GM23338 (cell line): ENCODE measurements around the gene PTGDR2. TPM values are rescaled to one million over a fixed set of nuclear protein-coding genes. Genes with fewer than 3 reads are reported as not detected.

Experiments used
- CTCF ChIP-seq, 2 experiments: fragments of 200-600 bp in 1 of 2; sonication (generic) in 1 of 2; conservative IDR thresholded peaks; 2 replicates each; pipeline versions ENCODE4 v1.5.1 to v1.6.1; 2016 to 2017; ENCODE audit warnings: antibody characterized with exemption in 2 of 2, low read depth in 2 of 2, mild to moderate bottlenecking in 2 of 2, moderate library complexity in 1 of 2
- REST ChIP-seq: IDR thresholded peaks from one replicate; pipeline ENCODE4 v1.6.1; 2018; ENCODE audit warnings: antibody characterized with exemption; ENCODE audit not compliant: unreplicated experiment
- STAT1 ChIP-seq: IDR thresholded peaks from one replicate; pipeline ENCODE4 v1.6.1; 2016; ENCODE audit warnings: antibody characterized with exemption; ENCODE audit not compliant: unreplicated experiment
- ZNF331 ChIP-seq: fragments of 250-450 bp; sonication (Bioruptor Pico); IDR thresholded peaks from 2 replicates; pipeline ENCODE4 v1.5.0; 2020; ENCODE audit warnings: low read depth, mild to moderate bottlenecking, moderate library complexity
- polyA plus RNA-seq: library from polyadenylated mRNA; unstranded; fragments of >200 nt; fragmentation: Nextera tagmentation; extraction: Ambion mirVana; gene quantifications from 2 replicates; pipeline ENCODE4 v1.2.1, GENCODE V29; 2016
- total RNA-seq: library from RNA; depleted of rRNA; stranded (reverse); fragments of >200 nt; shearing (Covaris generic); gene quantifications from 2 replicates; pipeline ENCODE4 v1.2.3, GENCODE V29; 2014
- TF ChIP-seq, protein P1 (sequence below): fragments of 250-450 bp; sonication (Bioruptor Pico); IDR thresholded peaks from 2 replicates; pipeline ENCODE4 v1.5.0; 2020; ENCODE audit warnings: mild to moderate bottlenecking, moderate library complexity

PTGDR2 gene
- total and polyA plus RNA-seq, 2 experiments from 2014 or later: 0.24 to 0.73 TPM

- TF ChIP-seq, protein P1, sequence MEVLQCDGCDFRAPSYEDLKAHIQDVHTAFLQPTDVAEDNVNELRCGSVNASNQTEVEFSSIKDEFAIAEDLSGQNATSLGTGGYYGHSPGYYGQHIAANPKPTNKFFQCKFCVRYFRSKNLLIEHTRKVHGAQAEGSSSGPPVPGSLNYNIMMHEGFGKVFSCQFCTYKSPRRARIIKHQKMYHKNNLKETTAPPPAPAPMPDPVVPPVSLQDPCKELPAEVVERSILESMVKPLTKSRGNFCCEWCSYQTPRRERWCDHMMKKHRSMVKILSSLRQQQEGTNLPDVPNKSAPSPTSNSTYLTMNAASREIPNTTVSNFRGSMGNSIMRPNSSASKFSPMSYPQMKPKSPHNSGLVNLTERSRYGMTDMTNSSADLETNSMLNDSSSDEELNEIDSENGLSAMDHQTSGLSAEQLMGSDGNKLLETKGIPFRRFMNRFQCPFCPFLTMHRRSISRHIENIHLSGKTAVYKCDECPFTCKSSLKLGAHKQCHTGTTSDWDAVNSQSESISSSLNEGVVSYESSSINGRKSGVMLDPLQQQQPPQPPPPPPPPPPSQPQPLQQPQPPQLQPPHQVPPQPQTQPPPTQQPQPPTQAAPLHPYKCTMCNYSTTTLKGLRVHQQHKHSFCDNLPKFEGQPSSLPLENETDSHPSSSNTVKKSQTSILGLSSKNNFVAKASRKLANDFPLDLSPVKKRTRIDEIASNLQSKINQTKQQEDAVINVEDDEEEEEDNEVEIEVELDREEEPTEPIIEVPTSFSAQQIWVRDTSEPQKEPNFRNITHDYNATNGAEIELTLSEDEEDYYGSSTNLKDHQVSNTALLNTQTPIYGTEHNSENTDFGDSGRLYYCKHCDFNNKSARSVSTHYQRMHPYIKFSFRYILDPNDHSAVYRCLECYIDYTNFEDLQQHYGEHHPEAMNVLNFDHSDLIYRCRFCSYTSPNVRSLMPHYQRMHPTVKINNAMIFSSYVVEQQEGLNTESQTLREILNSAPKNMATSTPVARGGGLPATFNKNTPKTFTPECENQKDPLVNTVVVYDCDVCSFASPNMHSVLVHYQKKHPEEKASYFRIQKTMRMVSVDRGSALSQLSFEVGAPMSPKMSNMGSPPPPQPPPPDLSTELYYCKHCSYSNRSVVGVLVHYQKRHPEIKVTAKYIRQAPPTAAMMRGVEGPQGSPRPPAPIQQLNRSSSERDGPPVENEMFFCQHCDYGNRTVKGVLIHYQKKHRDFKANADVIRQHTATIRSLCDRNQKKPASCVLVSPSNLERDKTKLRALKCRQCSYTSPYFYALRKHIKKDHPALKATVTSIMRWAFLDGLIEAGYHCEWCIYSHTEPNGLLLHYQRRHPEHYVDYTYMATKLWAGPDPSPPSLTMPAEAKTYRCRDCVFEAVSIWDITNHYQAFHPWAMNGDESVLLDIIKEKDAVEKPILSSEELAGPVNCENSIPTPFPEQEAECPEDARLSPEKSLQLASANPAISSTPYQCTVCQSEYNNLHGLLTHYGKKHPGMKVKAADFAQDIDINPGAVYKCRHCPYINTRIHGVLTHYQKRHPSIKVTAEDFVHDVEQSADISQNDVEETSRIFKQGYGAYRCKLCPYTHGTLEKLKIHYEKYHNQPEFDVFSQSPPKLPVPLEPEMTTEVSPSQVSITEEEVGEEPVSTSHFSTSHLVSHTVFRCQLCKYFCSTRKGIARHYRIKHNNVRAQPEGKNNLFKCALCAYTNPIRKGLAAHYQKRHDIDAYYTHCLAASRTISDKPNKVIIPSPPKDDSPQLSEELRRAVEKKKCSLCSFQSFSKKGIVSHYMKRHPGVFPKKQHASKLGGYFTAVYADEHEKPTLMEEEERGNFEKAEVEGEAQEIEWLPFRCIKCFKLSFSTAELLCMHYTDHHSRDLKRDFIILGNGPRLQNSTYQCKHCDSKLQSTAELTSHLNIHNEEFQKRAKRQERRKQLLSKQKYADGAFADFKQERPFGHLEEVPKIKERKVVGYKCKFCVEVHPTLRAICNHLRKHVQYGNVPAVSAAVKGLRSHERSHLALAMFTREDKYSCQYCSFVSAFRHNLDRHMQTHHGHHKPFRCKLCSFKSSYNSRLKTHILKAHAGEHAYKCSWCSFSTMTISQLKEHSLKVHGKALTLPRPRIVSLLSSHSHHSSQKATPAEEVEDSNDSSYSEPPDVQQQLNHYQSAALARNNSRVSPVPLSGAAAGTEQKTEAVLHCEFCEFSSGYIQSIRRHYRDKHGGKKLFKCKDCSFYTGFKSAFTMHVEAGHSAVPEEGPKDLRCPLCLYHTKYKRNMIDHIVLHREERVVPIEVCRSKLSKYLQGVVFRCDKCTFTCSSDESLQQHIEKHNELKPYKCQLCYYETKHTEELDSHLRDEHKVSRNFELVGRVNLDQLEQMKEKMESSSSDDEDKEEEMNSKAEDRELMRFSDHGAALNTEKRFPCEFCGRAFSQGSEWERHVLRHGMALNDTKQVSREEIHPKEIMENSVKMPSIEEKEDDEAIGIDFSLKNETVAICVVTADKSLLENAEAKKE (CRISPR knock-in tag): no peak
- no peak for TF ChIP-seq STAT1
- TF ChIP-seq CTCF (conservative IDR thresholded peaks at IDR 0.05; ENCODE audit: low read depth in 2 of 2): no peak
- TF ChIP-seq REST: no peak
- TF ChIP-seq ZNF331 (CRISPR knock-in tag): no peak
Observed at GRCh38 chr11:60858236-60858635, 2.5 kb upstream of the PTGDR2 start (continued).
